Measurements from ENCODE around the gene TOX4. TPM values are rescaled to one million over a fixed set of nuclear protein-coding genes. Genes with fewer than 3 reads are reported as not detected.

TOX4 gene
- total and polyA plus RNA-seq, 2 donors, result 24.2 to 25.1 TPM

- Histone ChIP-seq H3K27ac (ENCODE audit: low read depth in 1 of 2, low read length in 1 of 2) (no peak overlapping the region), H3K9me3 (ENCODE audit: control insufficient read depth in 2 of 2, insufficient read depth in 1 of 2, low read length in 1 of 2) (no peaks in the 10 kb centered on the region), H3K4me3 (ENCODE audit: low read length in 2 of 2) (no peak overlapping the region), H3K4me1 (ENCODE audit: control insufficient read depth in 2 of 2, insufficient read depth in 2 of 2, low read length in 2 of 2) (peaks cover 3 to 6% of the 10 kb centered on the region in 2 donors), H3K36me3 (ENCODE audit: control insufficient read depth in 2 of 2, insufficient read depth in 2 of 2, low read length in 1 of 2) (no peaks in the 10 kb centered on the region), H3K27me3 (ENCODE audit: control insufficient read depth in 2 of 2, insufficient read depth in 1 of 2, low read length in 1 of 2) (no peaks in the 10 kb centered on the region)
- no peak for DNase-seq (ENCODE audit: low read depth in 6 of 9, low spot score in 9 of 9)
- 97% methylated on average over 1 of the region's 1 CpG for WGBS
Measured at GRCh38 chr14:21514341-21514740, 37.3 kb downstream of the TOX4 start.

- 95% methylated on average over 2 of the region's 2 CpGs for WGBS
- H3K27ac ChIP-seq (ENCODE audit: low read depth in 1 of 2, low read length in 1 of 2), result no peak overlapping the region
- no peaks in the 10 kb centered on the region for H3K27me3 ChIP-seq (ENCODE audit: control insufficient read depth in 2 of 2, insufficient read depth in 1 of 2, low read length in 1 of 2)
- H3K36me3 ChIP-seq (ENCODE audit: control insufficient read depth in 2 of 2, insufficient read depth in 2 of 2, low read length in 1 of 2), result peaks cover 0 to 3% of the 10 kb centered on the region in 2 donors
- no peak overlapping the region for H3K4me3 ChIP-seq (ENCODE audit: low read length in 2 of 2)
- H3K4me1 ChIP-seq (ENCODE audit: control insufficient read depth in 2 of 2, insufficient read depth in 2 of 2, low read length in 2 of 2), result no peaks in the 10 kb centered on the region
- no peaks in the 10 kb centered on the region for H3K9me3 ChIP-seq (ENCODE audit: control insufficient read depth in 2 of 2, insufficient read depth in 1 of 2, low read length in 1 of 2)
- no peak for DNase-seq (ENCODE audit: low read depth in 6 of 9, low spot score in 9 of 9)
Measured at GRCh38 chr14:21518725-21519124, 41.7 kb downstream of the TOX4 start.

GRCh38 chr14:21520767-21521166 is 43.8 kb downstream of the TOX4 start:
- no peak overlapping the region for H3K4me3 ChIP-seq (ENCODE audit: low read length in 2 of 2)
- no peaks in the 10 kb centered on the region for H3K9me3 ChIP-seq (ENCODE audit: control insufficient read depth in 2 of 2, insufficient read depth in 1 of 2, low read length in 1 of 2)
- peaks cover 0 to 7% of the 10 kb centered on the region in 2 donors for H3K4me1 ChIP-seq (ENCODE audit: control insufficient read depth in 2 of 2, insufficient read depth in 2 of 2, low read length in 2 of 2)
- H3K36me3 ChIP-seq (ENCODE audit: control insufficient read depth in 2 of 2, insufficient read depth in 2 of 2, low read length in 1 of 2), result peaks cover 0 to 3% of the 10 kb centered on the region in 2 donors
- H3K27ac ChIP-seq (ENCODE audit: low read depth in 1 of 2, low read length in 1 of 2), result no peak overlapping the region
- DNase-seq (ENCODE audit: low read depth in 6 of 9, low spot score in 9 of 9), result no peak
- WGBS, result 97% methylated on average over 1 of the region's 1 CpG
- no peaks in the 10 kb centered on the region for H3K27me3 ChIP-seq (ENCODE audit: control insufficient read depth in 2 of 2, insufficient read depth in 1 of 2, low read length in 1 of 2)

- Histone ChIP-seq H3K4me1 (ENCODE audit: control insufficient read depth in 2 of 2, insufficient read depth in 2 of 2, low read length in 2 of 2) (peaks cover 0 to 9% of the 10 kb centered on the region in 2 donors), H3K27ac (ENCODE audit: low read depth in 1 of 2, low read length in 1 of 2) (no peak overlapping the region), H3K4me3 (ENCODE audit: low read length in 2 of 2) (no peak overlapping the region), H3K27me3 (ENCODE audit: control insufficient read depth in 2 of 2, insufficient read depth in 1 of 2, low read length in 1 of 2) (no peaks in the 10 kb centered on the region), H3K36me3 (ENCODE audit: control insufficient read depth in 2 of 2, insufficient read depth in 2 of 2, low read length in 1 of 2) (peaks cover 0 to 3% of the 10 kb centered on the region in 2 donors), H3K9me3 (ENCODE audit: control insufficient read depth in 2 of 2, insufficient read depth in 1 of 2, low read length in 1 of 2) (no peaks in the 10 kb centered on the region)
- 96% methylated on average over 2 of the region's 2 CpGs for WGBS
- no peak for DNase-seq (ENCODE audit: low read depth in 6 of 9, low spot score in 9 of 9)
Measured at GRCh38 chr14:21521501-21521900, 44.5 kb downstream of the TOX4 start.

- no peak overlapping the region for H3K27ac ChIP-seq (ENCODE audit: low read depth in 1 of 2, low read length in 1 of 2)
- peaks cover 0 to 3% of the 10 kb centered on the region in 2 donors for H3K36me3 ChIP-seq (ENCODE audit: control insufficient read depth in 2 of 2, insufficient read depth in 2 of 2, low read length in 1 of 2)
- H3K27me3 ChIP-seq (ENCODE audit: control insufficient read depth in 2 of 2, insufficient read depth in 1 of 2, low read length in 1 of 2), result no peaks in the 10 kb centered on the region
- DNase-seq (ENCODE audit: low read depth in 6 of 9, low spot score in 9 of 9), result no peak
- H3K9me3 ChIP-seq (ENCODE audit: control insufficient read depth in 2 of 2, insufficient read depth in 1 of 2, low read length in 1 of 2), result no peaks in the 10 kb centered on the region
- peaks cover 8 to 20% of the 10 kb centered on the region in 2 donors for H3K4me1 ChIP-seq (ENCODE audit: control insufficient read depth in 2 of 2, insufficient read depth in 2 of 2, low read length in 2 of 2)
- no peak overlapping the region for H3K4me3 ChIP-seq (ENCODE audit: low read length in 2 of 2)
- WGBS, result 82% methylated on average over 7 of the region's 7 CpGs
Measured at GRCh38 chr14:21523203-21523602, 46.2 kb downstream of the TOX4 start.

GRCh38 chr14:21524575-21525490 is 47.8 kb downstream of the TOX4 start:
- 98% methylated on average over 18 of the region's 18 CpGs for WGBS
- no peak for DNase-seq (ENCODE audit: low read depth in 6 of 9, low spot score in 9 of 9)
- Histone ChIP-seq H3K27ac (ENCODE audit: low read depth in 1 of 2, low read length in 1 of 2) (no peak overlapping the region), H3K36me3 (ENCODE audit: control insufficient read depth in 2 of 2, insufficient read depth in 2 of 2, low read length in 1 of 2) (peaks cover 0 to 3% of the 10 kb centered on the region in 2 donors), H3K27me3 (ENCODE audit: control insufficient read depth in 2 of 2, insufficient read depth in 1 of 2, low read length in 1 of 2) (no peaks in the 10 kb centered on the region), H3K4me1 (ENCODE audit: control insufficient read depth in 2 of 2, insufficient read depth in 2 of 2, low read length in 2 of 2) (peaks cover 8 to 20% of the 10 kb centered on the region in 2 donors), H3K9me3 (ENCODE audit: control insufficient read depth in 2 of 2, insufficient read depth in 1 of 2, low read length in 1 of 2) (no peaks in the 10 kb centered on the region), H3K4me3 (ENCODE audit: low read length in 2 of 2) (peak overlapping the region in 1 of 2 donors; percentile 72)

GRCh38 chr14:21525571-21525961 is 48.6 kb downstream of the TOX4 start:
- no peak overlapping the region for H3K27ac ChIP-seq (ENCODE audit: low read depth in 1 of 2, low read length in 1 of 2)
- 57% methylated on average over 12 of the region's 12 CpGs for WGBS

GRCh38 chr14:21525962-21526671 is 49.1 kb downstream of the TOX4 start, which contains the start of gene SALL2:
TSS of gene SALL2 (minus strand) at chr14:21526346. CDS start at chr14:21526127, 219 bp downstream.
- Histone ChIP-seq H3K4me3 (ENCODE audit: low read length in 2 of 2) (peak within 1 kb of the TSS; percentile 72 to 87), H3K27ac (ENCODE audit: low read depth in 1 of 2, low read length in 1 of 2) (peak within 1 kb of the TSS; percentile 78 to 80), H3K4me1 (ENCODE audit: control insufficient read depth in 2 of 2, insufficient read depth in 2 of 2, low read length in 2 of 2) (peaks cover 8 to 20% of the 10 kb centered on the region in 2 donors), H3K36me3 (ENCODE audit: control insufficient read depth in 2 of 2, insufficient read depth in 2 of 2, low read length in 1 of 2) (peaks cover 0 to 3% of the 10 kb centered on the region in 2 donors), H3K9me3 (ENCODE audit: control insufficient read depth in 2 of 2, insufficient read depth in 1 of 2, low read length in 1 of 2) (no peaks in the 10 kb centered on the region), H3K27me3 (ENCODE audit: control insufficient read depth in 2 of 2, insufficient read depth in 1 of 2, low read length in 1 of 2) (no peaks in the 10 kb centered on the region)
- under 1% methylated on average over 43 of the region's 43 CpGs for WGBS
- DNase-seq (ENCODE audit: low read depth in 6 of 9, low spot score in 9 of 9), result peak; percentile 67 to 92 (median 82)

More at GRCh38 chr14:21525571-21525961, 48.6 kb downstream of the TOX4 start:
- Histone ChIP-seq H3K4me3 (ENCODE audit: low read length in 2 of 2) (peak overlapping the region; percentile 72 to 87), H3K9me3 (ENCODE audit: control insufficient read depth in 2 of 2, insufficient read depth in 1 of 2, low read length in 1 of 2) (no peaks in the 10 kb centered on the region), H3K27me3 (ENCODE audit: control insufficient read depth in 2 of 2, insufficient read depth in 1 of 2, low read length in 1 of 2) (no peaks in the 10 kb centered on the region), H3K4me1 (ENCODE audit: control insufficient read depth in 2 of 2, insufficient read depth in 2 of 2, low read length in 2 of 2) (peaks cover 8 to 20% of the 10 kb centered on the region in 2 donors), H3K36me3 (ENCODE audit: control insufficient read depth in 2 of 2, insufficient read depth in 2 of 2, low read length in 1 of 2) (peaks cover 0 to 3% of the 10 kb centered on the region in 2 donors)
- peak in 1 of 9 donors; percentile 24 for DNase-seq (ENCODE audit: low read depth in 6 of 9, low spot score in 9 of 9)
